K562 (cell line): ENCODE measurements around the gene ILF2. TPM values are rescaled to one million over a fixed set of nuclear protein-coding genes. Genes with fewer than 3 reads are reported as not detected.

Experiments used
- CREM ChIP-seq: IDR thresholded peaks from 2 replicates; pipeline ENCODE4 v1.6.1; 2014; ENCODE audit warnings: antibody characterized with exemption, low read depth
- CTBP1 ChIP-seq: fragments of 450-650 bp; IDR thresholded peaks from 2 replicates; pipeline ENCODE4 v1.6.1; 2016; ENCODE audit warnings: borderline replicate concordance
- JUND ChIP-seq, 2 experiments: IDR thresholded peaks; 2 replicates in 1 of 2; 3 replicates in 1 of 2; pipeline ENCODE4 v1.6.1; 2011; ENCODE audit warnings: borderline replicate concordance in 2 of 2, low read depth in 2 of 2, low read length in 2 of 2, improper control_type of control experiment in 1 of 2, missing biosample characterization in 1 of 2, missing genetic modification characterization in 1 of 2, missing genetic modification reagents in 1 of 2
- MBD2 ChIP-seq: sonication (generic); IDR thresholded peaks from 2 replicates; pipeline ENCODE4 v1.6.1; 2016; ENCODE audit warnings: low read depth, borderline replicate concordance
- NFYB ChIP-seq: IDR thresholded peaks from 2 replicates; pipeline ENCODE4 v1.6.1; 2011; ENCODE audit warnings: mild to moderate bottlenecking, moderate library complexity; ENCODE audit not compliant: insufficient read length; ENCODE audit errors: extremely low read depth
- POLR2G ChIP-seq: fragments of 200-400 bp; formaldehyde crosslinking; IDR thresholded peaks from 2 replicates; pipeline ENCODE4 v1.6.1; 2017; ENCODE audit warnings: low read depth, mild to moderate bottlenecking, antibody characterized with exemption, low read length, moderate library complexity
- RAD21 ChIP-seq, 2 experiments: fragments of 250-450 bp in 1 of 2; fragments of 450-650 bp in 1 of 2; sonication (Bioruptor Pico) in 1 of 2; formaldehyde crosslinking in 1 of 2; IDR thresholded peaks in 1 of 2; conservative IDR thresholded peaks in 1 of 2; 2 replicates each; pipeline versions ENCODE4 v1.4.0 to v1.8.0; 2020 to 2022; ENCODE audit warnings: mild to moderate bottlenecking in 2 of 2, moderate library complexity in 1 of 2
- SMC3 ChIP-seq: conservative IDR thresholded peaks from 2 replicates; pipeline ENCODE4 v1.6.1; 2011; ENCODE audit warnings: low read depth, low read length, improper control_type of control experiment; ENCODE audit not compliant: insufficient read depth
- YY1 ChIP-seq, 3 experiments: IDR thresholded peaks; 2 replicates each; pipeline ENCODE4 v1.6.1; 2011; ENCODE audit warnings: low read length in 2 of 3, mild to moderate bottlenecking in 2 of 3, moderate library complexity in 2 of 3, borderline replicate concordance in 1 of 3, control low read depth in 1 of 3, low read depth in 1 of 3; ENCODE audit not compliant: insufficient read depth in 3 of 3, insufficient replicate concordance in 2 of 3, control insufficient read depth in 1 of 3, insufficient read length in 1 of 3; ENCODE audit errors: extremely low read depth in 1 of 3
- ZNF76 ChIP-seq: fragments of 250-450 bp; sonication (Bioruptor Pico); IDR thresholded peaks from 2 replicates; pipeline ENCODE4 v1.4.0; 2020; ENCODE audit warnings: mild to moderate bottlenecking, moderate library complexity, borderline replicate concordance
- polyA plus RNA-seq, 8 experiments: library from polyadenylated mRNA; depleted of rRNA in 4 of 8; stranded (reverse) in 5 of 8; unstranded in 3 of 8; fragments of >200 nt; fragmentation: Nextera tagmentation in 2 of 8; fragmentation: Illumina TruSeq in 1 of 8; extraction: Ambion mirVana in 2 of 8; extraction: Trizol in 1 of 8; gene quantifications; 2 replicates each; pipeline versions ENCODE4 v1.2.1 to v1.2.3, GENCODE V29; 2011 to 2014; ENCODE audit warnings: inconsistent platforms in 1 of 8, missing spikeins in 1 of 8
- total RNA-seq, 7 experiments: library from RNA; depleted of rRNA in 6 of 7; stranded (reverse); fragments of >200 nt in 6 of 7; fragmentation: Illumina TruSeq in 2 of 7; extraction: Trizol in 2 of 7; gene quantifications; 2 replicates each; pipeline versions ENCODE4 v1.2.1 to v1.2.3, GENCODE V29; 2011 to 2021; ENCODE audit warnings: low replicate concordance in 1 of 7
- TF ChIP-seq, protein P1 (sequence below): fragments of 450-650 bp; IDR thresholded peaks from 2 replicates; pipeline ENCODE4 v1.6.1; 2016; ENCODE audit warnings: antibody characterized with exemption
- TF ChIP-seq, protein P2 (sequence below): fragments of 450-650 bp; IDR thresholded peaks from 2 replicates; pipeline ENCODE4 v1.6.1; 2017; ENCODE audit warnings: antibody characterized with exemption, mild to moderate bottlenecking
- TF ChIP-seq, protein P3 (sequence below): fragments of 450-650 bp; IDR thresholded peaks from 2 replicates; pipeline ENCODE4 v1.6.1; 2016
- TF ChIP-seq, protein P4 (sequence below): fragments of 250-450 bp; sonication (Bioruptor Pico); IDR thresholded peaks from 2 replicates; pipeline ENCODE4 v1.4.0; 2020; ENCODE audit warnings: mild to moderate bottlenecking, moderate library complexity, borderline replicate concordance

The ILF2 gene
- total and polyA plus RNA-seq, 9 of the 15 experiments (the other 6 are each of a cell fraction or from before 2014, with no cell fraction given) = 282 to 726 (median 474) TPM

DNA sequence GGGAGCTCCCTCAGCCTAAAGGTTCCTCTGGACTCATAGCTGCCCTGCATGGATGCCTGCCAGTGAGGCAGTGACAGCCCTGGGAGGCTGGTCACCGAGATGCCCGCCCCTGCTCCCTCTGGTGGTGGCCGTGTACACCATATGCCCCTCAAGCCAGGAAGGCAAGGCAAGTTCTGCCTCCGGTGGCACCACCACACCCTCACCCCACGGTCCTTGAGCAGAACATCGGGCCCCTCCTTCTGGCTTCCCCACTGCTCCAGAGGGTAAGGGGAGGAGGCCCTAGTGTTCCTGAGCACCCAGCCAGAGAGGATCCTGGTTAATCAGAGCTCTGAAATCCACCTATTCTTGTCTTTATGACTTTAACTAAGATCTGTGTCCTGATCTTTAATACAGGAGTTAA, 53.1 kb downstream of the ILF2 start (continued):
- TF ChIP-seq, protein P1, sequence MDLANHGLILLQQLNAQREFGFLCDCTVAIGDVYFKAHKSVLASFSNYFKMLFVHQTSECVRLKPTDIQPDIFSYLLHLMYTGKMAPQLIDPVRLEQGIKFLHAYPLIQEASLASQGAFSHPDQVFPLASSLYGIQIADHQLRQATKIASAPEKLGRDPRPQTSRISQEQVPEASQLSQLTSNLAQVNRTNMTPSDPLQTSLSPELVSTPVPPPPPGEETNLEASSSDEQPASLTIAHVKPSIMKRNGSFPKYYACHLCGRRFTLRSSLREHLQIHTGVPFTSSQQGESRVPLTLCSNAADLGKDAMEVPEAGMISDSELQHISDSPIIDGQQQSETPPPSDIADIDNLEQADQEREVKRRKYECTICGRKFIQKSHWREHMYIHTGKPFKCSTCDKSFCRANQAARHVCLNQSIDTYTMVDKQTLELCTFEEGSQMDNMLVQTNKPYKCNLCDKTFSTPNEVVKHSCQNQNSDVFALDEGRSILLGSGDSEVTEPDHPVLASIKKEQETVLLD = no peak
- TF ChIP-seq JUND (IDR thresholded peaks at IDR 0.05; ENCODE audit: borderline replicate concordance, low read depth, low read length) = 0 out of 2 replicates have a peak, but pooled peaks have one; percentile 15
- TF ChIP-seq JUND (tag; IDR thresholded peaks at IDR 0.05; ENCODE audit: borderline replicate concordance, low read depth, low read length) = no peak
- TF ChIP-seq, protein P2, sequence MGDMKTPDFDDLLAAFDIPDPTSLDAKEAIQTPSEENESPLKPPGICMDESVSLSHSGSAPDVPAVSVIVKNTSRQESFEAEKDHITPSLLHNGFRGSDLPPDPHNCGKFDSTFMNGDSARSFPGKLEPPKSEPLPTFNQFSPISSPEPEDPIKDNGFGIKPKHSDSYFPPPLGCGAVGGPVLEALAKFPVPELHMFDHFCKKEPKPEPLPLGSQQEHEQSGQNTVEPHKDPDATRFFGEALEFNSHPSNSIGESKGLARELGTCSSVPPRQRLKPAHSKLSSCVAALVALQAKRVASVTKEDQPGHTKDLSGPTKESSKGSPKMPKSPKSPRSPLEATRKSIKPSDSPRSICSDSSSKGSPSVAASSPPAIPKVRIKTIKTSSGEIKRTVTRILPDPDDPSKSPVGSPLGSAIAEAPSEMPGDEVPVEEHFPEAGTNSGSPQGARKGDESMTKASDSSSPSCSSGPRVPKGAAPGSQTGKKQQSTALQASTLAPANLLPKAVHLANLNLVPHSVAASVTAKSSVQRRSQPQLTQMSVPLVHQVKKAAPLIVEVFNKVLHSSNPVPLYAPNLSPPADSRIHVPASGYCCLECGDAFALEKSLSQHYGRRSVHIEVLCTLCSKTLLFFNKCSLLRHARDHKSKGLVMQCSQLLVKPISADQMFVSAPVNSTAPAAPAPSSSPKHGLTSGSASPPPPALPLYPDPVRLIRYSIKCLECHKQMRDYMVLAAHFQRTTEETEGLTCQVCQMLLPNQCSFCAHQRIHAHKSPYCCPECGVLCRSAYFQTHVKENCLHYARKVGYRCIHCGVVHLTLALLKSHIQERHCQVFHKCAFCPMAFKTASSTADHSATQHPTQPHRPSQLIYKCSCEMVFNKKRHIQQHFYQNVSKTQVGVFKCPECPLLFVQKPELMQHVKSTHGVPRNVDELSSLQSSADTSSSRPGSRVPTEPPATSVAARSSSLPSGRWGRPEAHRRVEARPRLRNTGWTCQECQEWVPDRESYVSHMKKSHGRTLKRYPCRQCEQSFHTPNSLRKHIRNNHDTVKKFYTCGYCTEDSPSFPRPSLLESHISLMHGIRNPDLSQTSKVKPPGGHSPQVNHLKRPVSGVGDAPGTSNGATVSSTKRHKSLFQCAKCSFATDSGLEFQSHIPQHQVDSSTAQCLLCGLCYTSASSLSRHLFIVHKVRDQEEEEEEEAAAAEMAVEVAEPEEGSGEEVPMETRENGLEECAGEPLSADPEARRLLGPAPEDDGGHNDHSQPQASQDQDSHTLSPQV = peak; percentile 60; the same call in 1 of the 2 replicates
- TF ChIP-seq MBD2 = no peak
- TF ChIP-seq SMC3 = peak; percentile 58
- TF ChIP-seq NFYB = no peak
- peak; percentile 47; the same call in 1 of the 2 replicates for TF ChIP-seq POLR2G
- TF ChIP-seq ZNF76 (CRISPR knock-in tag) = no peak
- TF ChIP-seq YY1 (IDR thresholded peaks at IDR 0.05; ENCODE audit: borderline replicate concordance in 1 of 3, control insufficient read depth in 1 of 3, extremely low read depth in 1 of 3, insufficient read depth in 3 of 3, insufficient read length in 1 of 3, insufficient replicate concordance in 2 of 3, low read depth in 1 of 3, low read length in 2 of 3) = peak in 1 of 3 experiments; percentile 11
- peak; percentile 51; the same call in 1 of the 2 replicates for TF ChIP-seq CTBP1
- TF ChIP-seq RAD21 (CRISPR knock-in tag; conservative IDR thresholded peaks at IDR 0.05 in 1 of 2, IDR thresholded peaks at IDR 0.05 in 1 of 2) = peak in 1 of 2 experiments; percentile 63; a peak in 3 of 4 replicates
- TF ChIP-seq CREM = peak; percentile 25; the same call in 1 of the 2 replicates
- TF ChIP-seq, protein P3, sequence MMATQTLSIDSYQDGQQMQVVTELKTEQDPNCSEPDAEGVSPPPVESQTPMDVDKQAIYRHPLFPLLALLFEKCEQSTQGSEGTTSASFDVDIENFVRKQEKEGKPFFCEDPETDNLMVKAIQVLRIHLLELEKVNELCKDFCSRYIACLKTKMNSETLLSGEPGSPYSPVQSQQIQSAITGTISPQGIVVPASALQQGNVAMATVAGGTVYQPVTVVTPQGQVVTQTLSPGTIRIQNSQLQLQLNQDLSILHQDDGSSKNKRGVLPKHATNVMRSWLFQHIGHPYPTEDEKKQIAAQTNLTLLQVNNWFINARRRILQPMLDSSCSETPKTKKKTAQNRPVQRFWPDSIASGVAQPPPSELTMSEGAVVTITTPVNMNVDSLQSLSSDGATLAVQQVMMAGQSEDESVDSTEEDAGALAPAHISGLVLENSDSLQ = 0 out of 2 replicates have a peak, but pooled peaks have one; percentile 9
- TF ChIP-seq, protein P4, sequence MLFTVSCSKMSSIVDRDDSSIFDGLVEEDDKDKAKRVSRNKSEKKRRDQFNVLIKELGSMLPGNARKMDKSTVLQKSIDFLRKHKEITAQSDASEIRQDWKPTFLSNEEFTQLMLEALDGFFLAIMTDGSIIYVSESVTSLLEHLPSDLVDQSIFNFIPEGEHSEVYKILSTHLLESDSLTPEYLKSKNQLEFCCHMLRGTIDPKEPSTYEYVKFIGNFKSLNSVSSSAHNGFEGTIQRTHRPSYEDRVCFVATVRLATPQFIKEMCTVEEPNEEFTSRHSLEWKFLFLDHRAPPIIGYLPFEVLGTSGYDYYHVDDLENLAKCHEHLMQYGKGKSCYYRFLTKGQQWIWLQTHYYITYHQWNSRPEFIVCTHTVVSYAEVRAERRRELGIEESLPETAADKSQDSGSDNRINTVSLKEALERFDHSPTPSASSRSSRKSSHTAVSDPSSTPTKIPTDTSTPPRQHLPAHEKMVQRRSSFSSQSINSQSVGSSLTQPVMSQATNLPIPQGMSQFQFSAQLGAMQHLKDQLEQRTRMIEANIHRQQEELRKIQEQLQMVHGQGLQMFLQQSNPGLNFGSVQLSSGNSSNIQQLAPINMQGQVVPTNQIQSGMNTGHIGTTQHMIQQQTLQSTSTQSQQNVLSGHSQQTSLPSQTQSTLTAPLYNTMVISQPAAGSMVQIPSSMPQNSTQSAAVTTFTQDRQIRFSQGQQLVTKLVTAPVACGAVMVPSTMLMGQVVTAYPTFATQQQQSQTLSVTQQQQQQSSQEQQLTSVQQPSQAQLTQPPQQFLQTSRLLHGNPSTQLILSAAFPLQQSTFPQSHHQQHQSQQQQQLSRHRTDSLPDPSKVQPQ (CRISPR knock-in tag) = no peak
- TF ChIP-seq, all 486 proteins: peak for 15
